GM10266 (cell line): ENCODE data around the gene DHRS9.

ENCODE experiments used
- DNase-seq: peaks from one replicate; pipeline ENCODE4 v3.0.0; 2012; ENCODE audit errors: extremely low spot score
- TF ChIP-seq, protein P1 (sequence below): IDR thresholded peaks from 2 replicates; pipeline ENCODE4 v1.5.1; 2012; ENCODE audit warnings: mild to moderate bottlenecking, low read depth; ENCODE audit not compliant: control insufficient read depth, insufficient read depth; ENCODE audit errors: missing control alignments

DHRS9 gene

DNA sequence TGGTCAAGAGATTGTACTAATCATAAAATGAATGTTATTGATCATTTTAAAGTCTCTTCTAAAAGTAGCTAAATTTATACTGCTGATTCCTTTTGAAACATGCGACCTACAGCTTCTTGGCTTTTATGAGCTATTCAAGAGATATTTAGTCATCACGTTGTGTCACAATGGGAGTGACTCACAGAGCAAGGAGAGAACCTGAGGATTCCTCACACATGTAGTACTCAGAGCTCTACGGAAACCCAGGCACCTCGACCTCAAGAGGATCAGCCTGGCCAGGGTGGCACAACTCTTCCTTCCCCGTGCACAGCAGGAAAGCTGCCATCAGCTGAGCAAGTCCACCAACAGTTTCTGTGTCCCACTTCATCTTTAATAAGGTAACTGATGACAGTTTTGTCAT, at the start of gene DHRS9:
Gene DHRS9, plus strand, starts transcription at position 223 of the 400 bp plus-strand sequence. CDS start 12,019 bp downstream, outside the sequence.
- TF ChIP-seq, protein P1, sequence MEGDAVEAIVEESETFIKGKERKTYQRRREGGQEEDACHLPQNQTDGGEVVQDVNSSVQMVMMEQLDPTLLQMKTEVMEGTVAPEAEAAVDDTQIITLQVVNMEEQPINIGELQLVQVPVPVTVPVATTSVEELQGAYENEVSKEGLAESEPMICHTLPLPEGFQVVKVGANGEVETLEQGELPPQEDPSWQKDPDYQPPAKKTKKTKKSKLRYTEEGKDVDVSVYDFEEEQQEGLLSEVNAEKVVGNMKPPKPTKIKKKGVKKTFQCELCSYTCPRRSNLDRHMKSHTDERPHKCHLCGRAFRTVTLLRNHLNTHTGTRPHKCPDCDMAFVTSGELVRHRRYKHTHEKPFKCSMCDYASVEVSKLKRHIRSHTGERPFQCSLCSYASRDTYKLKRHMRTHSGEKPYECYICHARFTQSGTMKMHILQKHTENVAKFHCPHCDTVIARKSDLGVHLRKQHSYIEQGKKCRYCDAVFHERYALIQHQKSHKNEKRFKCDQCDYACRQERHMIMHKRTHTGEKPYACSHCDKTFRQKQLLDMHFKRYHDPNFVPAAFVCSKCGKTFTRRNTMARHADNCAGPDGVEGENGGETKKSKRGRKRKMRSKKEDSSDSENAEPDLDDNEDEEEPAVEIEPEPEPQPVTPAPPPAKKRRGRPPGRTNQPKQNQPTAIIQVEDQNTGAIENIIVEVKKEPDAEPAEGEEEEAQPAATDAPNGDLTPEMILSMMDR: no peak

GRCh38 chr2:169023161-169023560, 46.2 kb upstream of the DHRS9 start:
- no peak for DNase-seq
- TF ChIP-seq, protein P1: no peak

More for the DNA sequence above, at the start of gene DHRS9:
- no peak for DNase-seq

GRCh38 chr2:169026056-169026455, 43.3 kb upstream of the DHRS9 start:
- TF ChIP-seq, protein P1: no peak
- no peak for DNase-seq

GRCh38 chr2:169027234-169027633, 42.1 kb upstream of the DHRS9 start:
- no peak for DNase-seq
- TF ChIP-seq, protein P1: no peak

DNA sequence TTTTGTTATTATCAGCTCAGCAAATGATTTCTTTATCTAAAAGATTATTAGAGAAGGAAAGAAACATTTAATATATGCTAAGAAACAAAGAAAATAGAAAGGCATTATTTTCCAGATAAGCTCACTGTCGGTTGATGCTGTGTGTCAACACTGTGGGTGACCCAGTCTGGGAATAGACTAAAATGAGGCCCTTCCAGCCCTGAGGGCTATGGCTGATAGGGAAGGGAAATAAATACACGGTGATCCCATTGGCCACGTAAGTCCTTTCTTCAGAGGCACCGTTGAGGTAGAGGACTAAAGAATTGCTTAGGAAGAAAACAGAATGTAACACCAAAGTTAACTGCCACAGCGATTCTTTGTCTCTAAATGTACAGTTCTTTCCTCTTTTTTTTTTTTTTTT, 40.0 kb upstream of the DHRS9 start:
- DNase-seq: no peak
- TF ChIP-seq, protein P1: no peak

GRCh38 chr2:169031202-169031601, 38.2 kb upstream of the DHRS9 start, which contains the start of gene ABCB11:
Gene ABCB11 (minus strand): TSS chr2:169031324. CDS start chr2:169018125, 13,199 bp downstream.
- no peak for DNase-seq
- TF ChIP-seq, protein P1: no peak

- TF ChIP-seq, protein P1: no peak
- DNase-seq: no peak
These were observed 35.1 kb upstream of the DHRS9 start for GRCh38 chr2:169034256-169034655.
